ENCODE data around the gene RELB. TPM values are rescaled to one million over a fixed set of nuclear protein-coding genes. Genes with fewer than 3 reads are reported as not detected.

The RELB gene
- polyA plus RNA-seq, 4 donors, result 5.2 to 7.7 (median 5.9) TPM

- DNase-seq (ENCODE audit: low read depth in 4 of 4, low spot score in 3 of 4), result no peak
These were observed 17.9 kb downstream of the RELB start for GRCh38 chr19:45019187-45019586.

- DNase-seq (ENCODE audit: low read depth in 4 of 4, low spot score in 3 of 4), result no peak
These were observed 18.8 kb downstream of the RELB start for GRCh38 chr19:45020071-45020470.

GRCh38 chr19:45021971-45022370 is 20.7 kb downstream of the RELB start:
- DNase-seq (ENCODE audit: low read depth in 4 of 4, low spot score in 3 of 4), result no peak

- no peak for DNase-seq (ENCODE audit: low read depth in 4 of 4, low spot score in 3 of 4)
These were observed 21.8 kb downstream of the RELB start for GRCh38 chr19:45023048-45023447.

GRCh38 chr19:45025264-45025663 is 24.0 kb downstream of the RELB start:
- no peak for DNase-seq (ENCODE audit: low read depth in 4 of 4, low spot score in 3 of 4)

GRCh38 chr19:45027371-45027770 is 26.1 kb downstream of the RELB start:
- DNase-seq (ENCODE audit: low read depth in 4 of 4, low spot score in 3 of 4), result no peak

- DNase-seq (ENCODE audit: low read depth in 4 of 4, low spot score in 3 of 4), result no peak
These were observed 29.6 kb downstream of the RELB start for GRCh38 chr19:45030825-45031224.

GRCh38 chr19:45032421-45032820 is 31.2 kb downstream of the RELB start:
- no peak for DNase-seq (ENCODE audit: low read depth in 4 of 4, low spot score in 3 of 4)

- DNase-seq (ENCODE audit: low read depth in 4 of 4, low spot score in 3 of 4), result no peak
These were observed 34.5 kb downstream of the RELB start for GRCh38 chr19:45035755-45036154.

- DNase-seq (ENCODE audit: low read depth in 4 of 4, low spot score in 3 of 4), result no peak
These were observed 36.3 kb downstream of the RELB start for GRCh38 chr19:45037393-45038169.

- DNase-seq (ENCODE audit: low read depth in 4 of 4, low spot score in 3 of 4), result peak; percentile 82 to 87 (median 84)
These were observed 37.9 kb downstream of the RELB start, which contains the start of gene CLASRP for GRCh38 chr19:45038931-45039893. TSS of gene CLASRP (plus strand) at chr19:45039045. CDS start at chr19:45040213, 1,168 bp downstream.

GRCh38 chr19:45040059-45040771 is 39.0 kb downstream of the RELB start:
- no peak for DNase-seq (ENCODE audit: low read depth in 4 of 4, low spot score in 3 of 4)

GRCh38 chr19:45041125-45041524 is 39.9 kb downstream of the RELB start:
- no peak for DNase-seq (ENCODE audit: low read depth in 4 of 4, low spot score in 3 of 4)

- DNase-seq (ENCODE audit: low read depth in 4 of 4, low spot score in 3 of 4), result no peak
These were observed 44.5 kb downstream of the RELB start for GRCh38 chr19:45045671-45046353.

- DNase-seq (ENCODE audit: low read depth in 4 of 4, low spot score in 3 of 4), result no peak
These were observed 45.1 kb downstream of the RELB start for GRCh38 chr19:45046355-45046754.

GRCh38 chr19:45047188-45047797 is 46.0 kb downstream of the RELB start:
- DNase-seq (ENCODE audit: low read depth in 4 of 4, low spot score in 3 of 4), result no peak

- no peak for DNase-seq (ENCODE audit: low read depth in 4 of 4, low spot score in 3 of 4)
These were observed 47.9 kb downstream of the RELB start for GRCh38 chr19:45049073-45049736.

GRCh38 chr19:45050036-45050435 is 48.8 kb downstream of the RELB start:
- no peak for DNase-seq (ENCODE audit: low read depth in 4 of 4, low spot score in 3 of 4)

- DNase-seq (ENCODE audit: low read depth in 4 of 4, low spot score in 3 of 4), result no peak
These were observed 50.8 kb downstream of the RELB start for GRCh38 chr19:45051929-45052579.

All from right renal pelvis (tissue), 4 donors.